NCI-H2029 treated with DMSO at 0.1 percent for 48 hours (cell line): ENCODE data around the gene USP2.
"Not testable (repeated sequence)": the region's sequence is repeated elsewhere in the genome, so short reads cannot be mapped to it uniquely, and the experiment has no call there.

Experiments used
- DNase-seq: peaks from one replicate; lab custom pipeline; 2025; lab: John Stamatoyannopoulos, UW

The USP2 gene

GRCh38 chr11:119414321-119414720, 32.8 kb upstream of the USP2 start:
- DNase-seq = no peak

- no peak for DNase-seq
These were observed 30.6 kb upstream of the USP2 start for GRCh38 chr11:119412072-119412471.

- no peak for DNase-seq
These were observed 29.0 kb upstream of the USP2 start for GRCh38 chr11:119410501-119410900.

- DNase-seq = no peak
These were observed 28.2 kb upstream of the USP2 start for GRCh38 chr11:119409731-119410130.

- no peak for DNase-seq
These were observed 24.5 kb upstream of the USP2 start for GRCh38 chr11:119406005-119406404.

GRCh38 chr11:119405448-119405847, 24.0 kb upstream of the USP2 start:
- DNase-seq = not testable (repeated sequence)

GRCh38 chr11:119404872-119405271, 23.4 kb upstream of the USP2 start:
- DNase-seq = no peak

- DNase-seq = no peak
These were observed 21.5 kb upstream of the USP2 start for GRCh38 chr11:119403021-119403420.

- DNase-seq = no peak
These were observed 21.0 kb upstream of the USP2 start for GRCh38 chr11:119402470-119402869.

GRCh38 chr11:119400860-119401259, 19.4 kb upstream of the USP2 start:
- DNase-seq = no peak

GRCh38 chr11:119397740-119398139, 16.2 kb upstream of the USP2 start:
- no peak for DNase-seq

GRCh38 chr11:119396835-119397234, 15.3 kb upstream of the USP2 start:
- no peak for DNase-seq

- DNase-seq = no peak
These were observed 9.8 kb upstream of the USP2 start for GRCh38 chr11:119391275-119391674.

- peak; percentile 33 for DNase-seq
These were observed 8.2 kb upstream of the USP2 start for GRCh38 chr11:119389611-119390254.

- DNase-seq = no peak
These were observed 6.6 kb upstream of the USP2 start for GRCh38 chr11:119388103-119388502.

- no peak for DNase-seq
These were observed 2.8 kb upstream of the USP2 start for GRCh38 chr11:119384332-119384731.

GRCh38 chr11:119382513-119382912, 1.0 kb upstream of the USP2 start:
- DNase-seq = not testable (repeated sequence)

- no peak for DNase-seq
These were observed 611 bp upstream of the USP2 start for GRCh38 chr11:119382101-119382500.

GRCh38 chr11:119380827-119381180, 686 bp downstream of the USP2 start:
- no peak for DNase-seq

- no peak for DNase-seq
These were observed 1.2 kb downstream of the USP2 start for GRCh38 chr11:119380160-119380826.

- no peak for DNase-seq
These were observed 2.5 kb downstream of the USP2 start for GRCh38 chr11:119378851-119379465.

- no peak for DNase-seq
These were observed 3.4 kb downstream of the USP2 start for GRCh38 chr11:119377961-119378667.
